CD4-positive, alpha-beta T cell treated with Interleukin-17A for 4 hours (primary cell): ENCODE results near the gene KRT72.

Experiments used
- DNase-seq: peaks from one replicate; pipeline ENCODE4 v3.0.0-alpha.2; 2020; ENCODE audit warnings: mixed read lengths

KRT72 gene

GRCh38 chr12:52575948-52576347 is 25.3 kb downstream of the KRT72 start:
- no peak for DNase-seq

DNA sequence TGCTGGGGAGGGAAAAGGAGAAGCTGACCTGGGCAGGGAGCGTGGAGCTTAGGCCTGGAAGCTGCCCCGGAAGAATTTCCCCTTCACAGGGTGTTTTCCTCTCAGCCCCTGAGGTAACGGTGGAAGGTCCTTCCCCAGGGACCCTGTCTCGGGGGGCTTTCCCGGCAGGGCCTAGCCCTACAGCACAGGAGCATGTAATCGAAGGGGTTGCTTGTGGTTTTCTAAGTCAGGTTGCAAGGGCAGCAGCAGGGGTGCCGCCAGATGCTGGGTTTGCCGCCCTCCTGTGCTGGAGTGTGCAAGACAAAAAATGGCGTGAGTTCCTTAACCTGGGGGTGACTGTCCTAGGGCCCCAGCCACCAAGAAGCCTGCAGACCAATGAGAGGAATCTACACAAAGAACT is 26.0 kb downstream of the KRT72 start:
- DNase-seq = no peak

GRCh38 chr12:52573743-52574142 is 27.5 kb downstream of the KRT72 start, which contains the start of gene KRT74:
Gene KRT74 (minus strand): TSS chr12:52573843. CDS start chr12:52573777, 66 bp downstream.
- no peak for DNase-seq

DNA sequence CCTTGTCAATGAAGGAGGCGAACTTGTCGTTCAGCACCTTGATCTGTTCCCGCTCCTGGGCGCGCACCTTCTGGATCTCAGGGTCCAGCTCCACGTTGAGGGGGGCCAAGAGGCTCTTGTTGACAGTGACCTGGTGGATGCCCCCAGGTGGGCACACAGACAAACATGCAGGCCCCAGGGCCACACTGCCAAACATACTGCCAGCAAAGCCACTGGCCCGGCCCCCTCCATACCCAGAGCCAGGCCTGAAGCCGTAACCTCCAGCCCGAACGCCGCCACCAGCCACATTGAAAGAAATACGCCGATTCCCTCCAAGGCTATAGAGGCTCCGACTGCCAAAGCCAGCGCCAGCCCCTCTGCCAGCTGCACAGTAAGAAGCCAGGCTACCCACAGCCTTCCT is 28.0 kb downstream of the KRT72 start:
- no peak for DNase-seq

DNA sequence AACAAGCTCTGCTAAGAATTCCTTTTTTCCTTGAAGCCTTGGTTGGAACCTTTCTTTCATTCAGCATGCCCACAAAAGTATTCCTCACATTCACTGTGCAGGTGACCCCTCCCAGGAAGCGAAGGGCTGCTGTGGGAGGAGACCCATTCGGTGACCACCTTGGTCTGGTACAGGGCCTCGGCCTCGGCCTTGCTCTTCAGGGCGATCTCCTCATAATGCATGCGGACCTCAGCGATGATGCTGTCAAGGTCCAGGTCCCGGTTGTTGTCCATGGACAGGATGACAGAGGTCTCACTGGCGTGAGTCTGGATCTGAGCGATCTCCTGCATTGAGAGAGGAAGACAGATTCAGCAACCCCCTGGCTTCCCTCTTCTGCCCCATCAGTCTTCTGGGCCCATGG is 30.8 kb downstream of the KRT72 start:
- DNase-seq = no peak

DNA sequence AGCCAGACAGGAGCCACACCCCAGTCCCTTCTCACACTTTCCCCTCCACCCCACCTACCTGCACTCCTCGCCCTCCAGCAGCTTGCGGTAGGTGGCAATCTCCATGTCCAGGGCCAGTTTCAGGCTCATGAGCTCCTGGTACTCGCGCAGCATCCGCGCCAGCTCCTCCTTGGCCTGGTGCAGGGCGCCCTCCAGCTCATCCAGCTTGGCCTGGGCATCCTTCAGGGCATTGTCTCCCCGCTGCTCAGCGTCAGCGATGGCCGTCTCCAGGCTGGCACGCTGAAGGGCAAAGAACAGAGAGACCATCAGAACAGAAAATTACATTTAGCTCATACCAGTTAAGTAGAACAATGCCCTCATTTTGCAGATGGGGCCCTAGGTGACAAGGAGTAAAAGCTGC is 33.2 kb downstream of the KRT72 start:
- no peak for DNase-seq

- no peak for DNase-seq
These were observed 34.4 kb downstream of the KRT72 start for GRCh38 chr12:52566847-52567291.

GRCh38 chr12:52564582-52564981 is 36.7 kb downstream of the KRT72 start:
- no peak for DNase-seq

GRCh38 chr12:52561880-52562449 is 39.3 kb downstream of the KRT72 start:
- no peak for DNase-seq

DNA sequence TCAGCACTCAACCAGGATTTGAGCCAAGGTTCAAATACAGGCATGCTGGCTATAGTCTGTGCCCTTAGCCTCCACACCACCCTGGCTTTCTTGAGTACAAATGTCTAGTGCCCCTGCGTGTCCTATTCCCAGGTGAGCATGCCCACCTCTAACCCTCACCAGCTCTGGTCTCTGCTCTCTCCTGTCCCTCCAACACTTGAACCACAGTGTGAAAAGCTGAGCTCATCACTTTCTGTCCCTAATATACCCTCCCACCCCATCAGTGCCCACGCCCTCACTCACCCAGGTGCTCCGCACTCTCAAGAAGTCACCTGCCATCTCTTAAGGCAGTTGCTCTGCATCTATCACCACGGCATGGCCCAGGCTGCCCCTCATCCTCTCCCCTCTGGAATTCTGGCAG is 41.3 kb downstream of the KRT72 start:
- no peak for DNase-seq

- DNase-seq = no peak
These were observed 42.4 kb downstream of the KRT72 start for GRCh38 chr12:52558781-52559445.

- DNase-seq = no peak
These were observed 43.8 kb downstream of the KRT72 start for GRCh38 chr12:52557476-52557875.

DNA sequence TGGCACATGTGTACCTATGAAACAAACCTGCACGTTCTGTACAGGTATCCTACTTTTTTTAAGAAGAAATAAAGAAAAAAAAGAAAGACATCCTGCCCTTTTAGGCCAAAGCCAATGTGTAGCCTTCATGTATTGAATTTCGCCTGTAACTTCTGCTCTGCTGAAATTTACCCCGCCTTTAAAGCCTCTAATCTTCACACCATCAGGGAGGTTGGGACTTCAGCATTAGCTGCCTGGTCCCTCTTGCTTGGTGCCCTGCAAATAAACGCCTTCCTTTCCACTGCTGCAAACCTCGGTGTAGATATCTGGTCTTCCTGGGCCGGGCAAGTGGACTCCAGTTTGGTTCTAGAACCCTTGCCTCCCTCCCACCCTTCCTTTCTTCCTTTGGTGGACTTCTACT is 45.7 kb downstream of the KRT72 start:
- no peak for DNase-seq

GRCh38 chr12:52552681-52553195 is 48.5 kb downstream of the KRT72 start, which contains the start of gene KRT71:
Gene KRT71 (minus strand): TSS chr12:52553145. CDS start chr12:52553077, 68 bp downstream.
- no peak for DNase-seq

GRCh38 chr12:52552055-52552454 is 49.2 kb downstream of the KRT72 start:
- DNase-seq = no peak

GRCh38 chr12:52551216-52551865 is 49.9 kb downstream of the KRT72 start:
- DNase-seq = no peak

DNA sequence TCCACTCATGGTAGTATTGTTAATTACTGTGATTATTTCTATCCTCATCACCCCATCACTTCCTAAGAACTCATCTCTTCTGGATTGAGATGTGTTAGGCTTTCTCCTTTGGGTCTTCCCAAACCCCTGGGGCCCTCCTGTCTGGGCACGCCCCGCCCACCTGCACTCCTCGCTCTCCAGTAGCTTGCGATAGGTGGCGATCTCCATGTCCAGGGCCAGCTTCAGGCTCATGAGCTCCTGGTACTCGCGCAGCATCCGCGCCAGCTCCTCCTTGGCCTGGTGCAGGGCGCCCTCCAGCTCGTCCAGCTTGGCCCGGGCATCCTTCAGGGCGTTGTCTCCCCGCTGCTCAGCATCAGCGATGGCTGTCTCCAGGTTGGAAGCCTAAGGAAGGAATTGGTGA is 55.1 kb downstream of the KRT72 start:
- DNase-seq = no peak

DNA sequence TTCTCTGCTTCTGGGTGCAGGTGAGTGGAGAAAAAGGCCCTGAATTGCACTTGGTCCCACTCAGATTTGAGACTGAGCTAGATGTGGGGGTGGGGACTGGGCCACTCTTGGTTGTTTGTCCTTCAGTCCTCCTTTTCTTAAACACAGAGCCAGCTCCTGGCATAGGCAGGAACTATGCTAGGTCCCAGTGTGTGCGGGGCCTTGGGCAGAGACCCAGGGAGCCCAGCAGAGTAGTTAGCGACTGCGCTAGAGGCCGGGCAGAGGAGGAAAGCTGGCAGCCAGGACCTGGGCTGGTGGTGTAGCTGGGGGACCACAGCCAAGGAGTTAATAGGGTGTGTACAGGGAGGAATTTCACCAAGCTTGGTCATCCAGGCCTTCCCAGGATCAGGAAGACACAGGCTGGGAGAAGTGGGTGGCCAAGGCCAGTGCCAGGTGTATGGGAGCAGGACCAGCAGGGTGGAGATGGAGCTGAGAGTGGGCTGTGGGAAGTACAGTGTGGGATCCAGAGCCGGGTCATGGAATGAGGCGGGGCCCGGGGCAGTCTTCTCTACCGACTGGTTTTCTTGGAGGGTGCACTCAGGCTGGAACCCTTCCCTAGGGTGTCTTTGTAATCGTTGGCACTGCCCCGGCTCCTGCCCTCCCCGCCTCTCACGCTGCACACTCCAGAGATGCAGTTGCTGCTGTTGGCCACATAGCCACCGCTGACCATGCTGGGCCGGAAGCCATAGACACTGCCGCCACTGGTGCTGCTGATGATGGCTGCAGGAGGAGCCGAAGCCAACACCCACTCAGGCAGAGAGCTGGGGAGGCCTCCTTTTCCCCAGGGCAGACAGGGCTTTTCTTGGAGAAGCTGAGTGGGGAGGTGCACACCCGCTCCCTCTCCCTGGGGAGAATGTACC is 57.0 kb downstream of the KRT72 start:
- DNase-seq = no peak

- no peak for DNase-seq
These were observed 58.4 kb downstream of the KRT72 start for GRCh38 chr12:52542785-52543318.

DNA sequence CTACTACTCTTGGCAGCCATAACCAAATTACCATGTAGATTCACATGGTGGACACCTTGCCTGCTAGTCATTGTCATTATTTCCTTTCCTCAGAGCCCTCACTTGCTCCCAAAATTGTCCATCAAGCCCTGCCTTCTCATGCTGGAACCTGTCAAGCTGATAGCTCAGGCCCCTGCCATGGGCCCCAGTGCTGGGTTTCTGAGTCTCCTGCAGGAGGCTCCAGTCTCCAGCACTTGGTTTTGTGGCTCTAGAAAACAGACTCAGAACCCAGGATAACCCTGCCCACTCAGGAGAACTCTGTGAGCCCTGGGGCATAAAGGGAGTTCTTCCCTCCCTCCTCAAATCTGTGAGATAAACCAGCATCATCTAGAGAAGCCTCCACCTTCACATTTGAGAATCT is 59.1 kb downstream of the KRT72 start:
- peak; percentile 11 for DNase-seq

DNA sequence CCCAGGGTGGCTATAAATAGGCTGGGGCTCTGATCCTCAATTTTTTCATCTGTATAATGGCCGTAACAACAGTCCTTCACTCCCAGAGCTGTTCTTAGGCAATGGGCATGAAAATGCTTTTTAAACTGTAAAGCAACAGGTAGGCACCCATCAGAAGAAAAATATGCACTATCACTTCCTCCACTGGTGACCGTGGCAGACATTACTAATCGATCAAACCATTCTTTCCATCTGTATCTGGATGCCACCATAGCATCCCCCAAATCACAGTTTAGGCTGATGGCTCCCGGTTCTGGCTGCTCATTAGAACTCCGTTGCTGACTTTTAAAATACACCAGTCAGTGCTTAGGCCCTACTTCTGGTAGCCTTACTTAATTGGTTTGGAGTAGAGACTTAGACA is 59.6 kb downstream of the KRT72 start:
- DNase-seq = no peak

DNA sequence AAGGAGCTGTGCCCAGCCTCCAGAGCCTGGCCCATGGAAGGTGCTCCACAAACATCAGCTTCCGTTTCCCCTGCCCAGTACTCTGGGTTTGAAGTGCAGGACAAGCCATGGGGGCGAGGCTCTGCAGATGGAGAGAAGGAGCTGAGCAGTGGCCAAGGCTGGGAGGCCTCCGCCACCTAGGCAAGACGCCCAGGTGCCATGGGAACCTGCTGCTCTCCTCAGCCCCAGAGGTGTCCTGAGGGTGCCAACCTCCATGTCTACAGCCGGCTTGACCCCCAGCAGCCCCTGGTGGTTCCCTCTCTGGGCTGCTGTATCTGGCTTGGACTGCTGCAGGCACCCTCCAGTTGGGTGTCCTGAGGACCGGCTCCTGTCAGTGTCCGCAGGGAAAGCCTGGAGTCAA is 60.7 kb downstream of the KRT72 start:
- DNase-seq = no peak

DNA sequence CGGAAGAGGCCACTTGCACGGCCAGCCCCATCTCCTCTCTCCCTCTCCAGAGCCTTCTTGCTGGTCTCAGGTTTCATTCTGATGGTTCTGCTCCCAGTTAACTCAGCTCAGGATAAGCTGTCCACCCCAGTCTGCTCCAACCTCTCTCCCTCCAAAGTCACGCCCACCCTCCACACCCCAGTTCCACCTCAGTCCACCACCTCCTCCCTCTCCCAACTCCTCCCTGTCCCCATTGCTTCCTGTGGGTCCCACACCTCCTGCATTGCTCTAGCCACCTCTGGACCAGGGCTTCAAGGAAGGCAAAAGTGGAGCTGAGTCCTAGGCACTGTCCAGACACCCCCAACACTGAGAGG is 61.5 kb downstream of the KRT72 start:
- DNase-seq = no peak
